GM18502 (cell line): ENCODE results near the gene LEP.

Experiments
- ATAC-seq: cut with Tn5 transposase; IDR thresholded peaks from one replicate; pipeline ENCODE4 v1.9.1; 2021; ENCODE audit warnings: mild to moderate bottlenecking; ENCODE audit not compliant: unreplicated experiment, poor library complexity

Gene LEP

DNA sequence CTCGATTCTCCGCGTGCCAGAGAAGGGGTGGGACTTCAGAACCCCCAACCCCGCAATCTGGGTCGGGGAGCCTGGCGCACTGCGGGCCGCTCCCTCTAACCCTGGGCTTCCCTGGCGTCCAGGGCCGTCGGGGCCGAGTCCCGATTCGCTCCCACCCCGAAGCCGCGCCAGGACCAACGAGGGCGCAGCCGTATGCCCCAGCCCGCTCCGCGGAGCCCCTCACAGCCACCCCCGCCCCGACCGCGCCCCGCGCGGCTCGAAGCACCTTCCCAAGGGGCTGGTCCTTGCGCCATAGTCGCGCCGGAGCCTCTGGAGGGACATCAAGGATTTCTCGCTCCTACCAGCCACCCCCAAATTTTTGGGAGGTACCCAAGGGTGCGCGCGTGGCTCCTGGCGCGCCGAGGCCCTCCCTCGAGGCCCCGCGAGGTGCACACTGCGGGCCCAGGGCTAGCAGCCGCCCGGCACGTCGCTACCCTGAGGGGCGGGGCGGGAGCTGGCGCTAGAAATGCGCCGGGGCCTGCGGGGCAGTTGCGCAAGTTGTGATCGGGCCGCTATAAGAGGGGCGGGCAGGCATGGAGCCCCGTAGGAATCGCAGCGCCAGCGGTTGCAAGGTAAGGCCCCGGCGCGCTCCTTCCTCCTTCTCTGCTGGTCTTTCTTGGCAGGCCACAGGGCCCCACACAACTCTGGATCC is at the start of gene LEP:
LEP (plus strand) TSS at position 583 of the 691 bp plus-strand sequence. CDS start 10,741 bp downstream, outside the sequence.
- ATAC-seq, result no peak

DNA sequence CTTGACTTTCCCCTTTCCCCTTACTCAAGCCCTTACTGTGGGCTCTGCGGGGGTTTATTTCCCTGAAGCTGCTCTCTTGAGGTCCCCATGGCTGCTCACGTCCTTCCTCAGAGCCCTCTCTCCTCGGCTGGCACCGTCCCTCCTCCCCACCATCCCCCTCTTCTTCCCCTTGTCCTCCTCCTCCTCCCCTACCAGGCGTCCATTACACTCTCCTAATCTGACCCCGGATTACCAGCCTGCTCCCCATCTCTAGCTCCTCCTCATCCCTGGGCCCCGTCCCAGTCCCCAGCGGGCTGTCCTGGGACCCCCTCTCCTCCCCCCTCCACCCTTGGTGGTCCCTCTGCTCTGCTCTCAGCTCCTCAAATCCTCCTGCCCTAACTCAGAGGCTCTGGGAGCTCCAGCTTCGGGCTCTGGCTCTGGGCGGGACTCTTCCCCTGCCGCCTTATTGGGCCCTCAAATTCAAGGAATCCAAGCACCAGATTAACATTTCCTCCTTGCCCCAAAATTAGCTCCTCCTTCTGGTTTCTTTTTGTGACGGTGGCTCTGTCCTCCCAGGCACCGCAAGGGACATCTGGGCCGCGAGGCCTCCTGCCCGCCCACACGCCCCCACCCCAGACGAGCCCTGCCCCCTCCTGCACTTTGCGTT is 48.5 kb upstream of the LEP start:
- ATAC-seq, result no peak

DNA sequence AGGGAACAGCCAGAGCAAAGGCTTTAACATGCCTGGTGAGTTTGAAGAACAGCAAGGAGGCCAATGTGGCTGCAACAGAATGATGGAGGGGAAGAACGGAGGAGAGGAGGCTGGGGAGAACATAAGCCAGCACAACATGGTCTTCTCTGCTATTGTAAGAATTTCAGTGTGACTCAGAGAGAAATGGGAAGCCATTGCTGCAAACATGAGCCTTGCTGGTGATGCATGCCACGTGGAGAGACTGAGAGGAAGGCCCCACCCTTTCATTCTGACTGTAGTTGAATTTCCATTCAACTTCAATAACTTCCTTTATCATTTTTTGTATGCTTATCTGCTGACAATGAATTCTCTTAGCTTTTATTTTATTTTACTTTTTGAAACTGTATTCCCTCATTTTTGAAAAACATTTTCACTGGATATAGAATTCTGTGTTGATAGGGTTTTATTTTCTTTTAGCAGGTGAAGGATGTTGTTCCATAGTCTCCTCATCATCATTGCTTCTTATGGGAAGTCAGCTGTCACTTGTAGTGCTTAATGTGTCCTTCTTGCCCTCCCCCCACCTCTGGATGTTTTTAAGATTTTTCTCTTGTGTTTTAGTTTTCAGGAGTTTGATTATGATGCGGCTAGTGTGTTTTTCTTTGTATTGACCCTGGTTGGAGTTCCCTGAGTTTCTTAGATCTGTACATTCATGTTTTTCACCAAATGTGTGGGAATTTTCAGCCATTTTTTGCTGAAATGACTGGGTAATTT is 46.4 kb upstream of the LEP start:
- ATAC-seq, result no peak

DNA sequence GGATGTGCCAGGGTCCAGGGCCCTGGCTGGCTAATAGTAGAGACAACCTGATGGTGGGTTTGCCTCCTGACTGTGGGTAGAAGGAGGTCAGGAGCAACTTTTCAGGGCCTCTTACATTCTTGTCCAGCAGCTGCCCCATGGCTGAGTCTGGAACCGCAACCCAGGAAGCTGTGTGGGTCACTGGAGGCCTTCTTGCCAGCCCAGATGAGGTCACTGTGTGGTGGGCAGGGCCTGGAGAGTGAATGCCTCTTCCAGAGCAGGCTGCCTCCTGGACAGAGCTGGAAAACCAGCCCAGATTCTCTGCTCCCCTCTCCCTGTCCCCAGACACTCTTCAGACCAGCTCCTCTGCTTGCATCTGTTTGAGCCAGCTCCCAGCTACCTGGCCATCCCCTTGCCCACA is 43.5 kb upstream of the LEP start:
- ATAC-seq, result no peak

DNA sequence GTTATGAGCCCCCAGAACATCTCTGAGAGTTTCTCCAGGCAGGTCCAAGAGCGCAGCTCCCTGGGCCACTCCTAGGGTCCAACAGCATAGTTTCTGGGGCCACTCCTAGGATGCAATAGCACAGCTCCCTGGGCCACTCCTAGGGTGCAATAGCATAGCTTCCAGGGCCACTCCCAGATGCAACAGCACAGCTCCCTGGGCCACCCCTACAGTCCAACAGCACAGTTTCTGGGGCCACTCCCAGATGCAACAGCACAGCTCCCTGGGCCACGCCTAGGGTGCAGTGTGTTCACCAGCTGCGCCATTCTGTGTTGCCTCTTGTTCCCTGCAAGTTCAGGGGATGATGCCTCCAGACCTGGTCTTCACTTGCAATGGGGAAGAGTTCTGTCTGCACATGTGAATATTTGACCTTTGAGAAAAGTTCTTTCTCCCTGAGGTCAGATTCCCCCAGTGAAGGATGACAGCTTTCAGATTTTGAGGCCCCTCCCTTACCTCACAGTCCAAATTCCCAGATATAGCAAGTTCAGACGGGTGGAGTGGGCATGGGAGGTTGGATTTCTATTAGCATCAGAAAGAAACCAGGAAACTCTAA is 43.0 kb upstream of the LEP start:
- ATAC-seq, result no peak

DNA sequence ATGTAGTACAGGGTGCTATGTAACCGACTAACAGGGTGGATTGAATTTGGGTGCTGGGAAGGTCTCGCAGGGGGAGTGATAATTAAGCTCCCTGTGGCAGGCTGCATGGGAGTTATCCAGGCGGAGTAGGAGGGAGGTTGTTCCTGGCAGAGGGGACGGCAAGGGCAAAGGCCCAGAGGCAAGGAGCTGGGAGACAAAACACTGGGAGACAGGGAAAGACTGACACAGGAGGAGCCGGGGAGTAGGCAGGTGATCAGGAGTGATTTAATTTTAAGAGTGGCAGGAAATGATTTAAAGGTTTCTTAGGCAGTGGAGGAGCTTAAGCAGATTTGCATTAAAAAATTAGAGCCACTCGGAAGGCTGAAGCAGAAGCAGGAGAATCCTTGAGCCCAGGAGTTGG is 40.7 kb upstream of the LEP start:
- ATAC-seq, result no peak

DNA sequence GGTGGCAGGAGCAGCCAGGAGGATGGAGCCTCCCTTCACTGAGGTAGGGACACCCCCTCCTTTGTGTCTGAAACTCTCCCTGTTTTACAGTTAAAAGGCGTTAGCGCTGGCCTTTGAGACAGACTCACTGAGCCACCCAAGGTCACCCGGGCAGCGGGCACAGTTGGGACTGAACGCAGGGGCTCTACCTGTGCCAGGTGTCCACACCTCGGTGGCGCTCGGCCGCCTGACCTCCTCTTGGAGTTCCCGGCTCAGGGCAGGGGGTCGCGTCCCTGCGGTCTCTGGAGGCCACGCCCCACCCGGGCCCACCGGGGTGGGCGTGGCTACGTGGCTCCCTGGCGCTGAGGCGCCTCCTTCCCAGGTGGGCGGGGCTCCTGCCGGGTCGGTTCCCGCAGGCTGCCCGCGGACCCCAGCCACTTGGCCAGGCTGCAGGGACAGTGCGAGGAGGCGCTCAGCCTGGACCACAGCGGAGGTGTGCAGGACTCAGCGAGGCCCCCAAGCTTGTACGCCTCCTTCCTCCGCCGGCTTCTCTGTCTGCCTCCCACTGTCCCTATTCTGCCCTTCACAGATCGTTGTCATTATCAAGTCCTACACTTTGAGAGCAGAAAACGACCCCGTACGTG is 39.9 kb upstream of the LEP start:
- no peak for ATAC-seq

DNA sequence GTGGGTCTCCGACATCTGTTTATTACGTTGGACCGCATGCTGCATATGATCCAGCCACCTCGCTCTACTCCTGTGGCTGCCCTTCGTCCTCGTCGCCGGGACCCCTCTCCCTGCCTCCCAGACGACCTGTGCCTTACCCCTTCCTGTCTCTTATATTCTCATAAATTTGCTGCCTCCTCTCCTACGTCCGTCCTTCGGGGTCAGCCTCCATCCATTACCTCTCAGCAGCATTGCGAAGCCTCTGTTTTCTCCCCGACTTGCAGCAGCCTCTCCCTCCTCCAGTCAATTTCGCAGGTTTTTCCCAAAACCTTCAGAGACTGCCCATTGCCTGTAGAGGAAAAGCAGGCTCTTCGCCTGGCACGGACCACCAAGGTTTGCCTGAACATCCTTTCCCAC is 39.4 kb upstream of the LEP start:
- ATAC-seq, result no peak

DNA sequence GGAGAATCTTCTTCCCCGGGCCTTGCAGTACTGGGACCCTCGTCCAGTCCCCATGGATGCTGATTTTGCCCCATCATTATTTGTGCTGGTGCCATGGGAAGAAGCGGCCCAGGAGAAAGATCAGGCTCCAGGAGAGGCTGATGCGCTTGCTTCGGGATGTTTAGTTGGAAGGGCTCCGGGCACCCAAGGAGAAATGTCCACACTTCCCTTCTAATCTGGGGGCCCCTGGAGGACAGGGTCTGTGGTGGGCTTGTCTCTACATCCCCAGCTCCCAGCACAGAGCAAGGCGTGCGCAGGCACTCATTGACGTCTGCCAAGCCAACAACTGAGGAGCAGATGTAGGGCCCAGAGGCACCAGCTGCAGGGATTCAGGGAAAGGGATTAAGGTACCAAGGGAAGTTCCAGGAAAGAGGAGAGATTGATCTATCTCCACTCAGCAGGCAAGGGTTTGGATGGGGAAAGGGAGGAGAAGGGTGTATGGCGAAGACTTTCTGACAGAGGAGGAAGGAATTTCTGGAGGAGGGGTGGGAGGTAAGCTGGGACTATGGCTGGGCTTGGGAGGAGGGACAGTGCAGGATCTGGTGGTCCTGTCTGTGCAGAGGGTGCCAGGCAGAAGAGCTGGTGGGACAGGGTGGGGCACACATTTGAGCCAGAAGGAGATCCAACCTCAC is 38.7 kb upstream of the LEP start:
- ATAC-seq, result no peak

DNA sequence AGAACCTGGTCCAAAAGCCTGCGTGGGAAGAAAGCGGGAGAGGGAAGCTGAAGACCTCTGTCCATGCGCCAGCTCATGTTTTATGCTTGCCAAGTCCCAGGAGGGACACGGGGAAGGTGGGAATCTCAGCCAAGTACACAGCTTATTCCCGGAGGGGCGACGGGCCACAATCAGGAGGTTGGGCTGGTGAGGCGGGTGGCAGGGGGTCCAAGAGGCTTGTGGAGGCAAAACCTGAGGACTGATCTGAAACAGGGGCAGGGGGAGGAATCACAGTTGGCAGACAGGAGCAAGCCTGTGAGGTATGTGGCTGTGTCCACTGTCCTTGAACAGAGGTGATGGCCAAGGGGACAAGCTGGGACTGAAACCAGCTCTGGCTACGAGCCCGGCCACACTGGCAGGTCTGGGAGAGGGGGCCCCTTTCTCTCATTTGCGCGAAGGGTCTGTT is 38.0 kb upstream of the LEP start:
- ATAC-seq, result no peak

DNA sequence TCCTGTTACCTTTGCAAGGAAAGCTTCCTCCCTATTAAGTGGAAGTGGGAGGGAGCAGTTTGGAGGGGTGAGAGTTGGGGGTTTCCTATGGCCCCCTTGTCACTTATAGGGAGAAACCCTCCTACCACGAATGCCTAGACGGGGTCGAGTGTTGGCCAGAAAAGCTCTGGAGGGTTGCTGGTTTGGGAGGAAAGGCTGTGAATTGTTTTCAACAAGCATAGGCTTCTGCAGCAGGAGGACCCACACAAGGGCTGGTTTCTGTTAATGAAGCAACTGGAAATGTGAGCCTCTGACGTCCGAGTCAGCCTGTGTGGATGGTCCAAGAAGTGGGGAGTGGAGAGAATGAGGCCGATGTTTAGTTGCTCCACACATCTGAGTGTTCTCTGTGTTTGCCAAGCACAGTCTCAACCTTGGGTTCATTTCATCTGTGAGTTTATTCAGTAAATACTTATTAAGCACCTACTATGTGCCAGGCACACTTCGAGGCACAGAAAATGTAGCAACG is 37.3 kb upstream of the LEP start:
- ATAC-seq, result no peak

DNA sequence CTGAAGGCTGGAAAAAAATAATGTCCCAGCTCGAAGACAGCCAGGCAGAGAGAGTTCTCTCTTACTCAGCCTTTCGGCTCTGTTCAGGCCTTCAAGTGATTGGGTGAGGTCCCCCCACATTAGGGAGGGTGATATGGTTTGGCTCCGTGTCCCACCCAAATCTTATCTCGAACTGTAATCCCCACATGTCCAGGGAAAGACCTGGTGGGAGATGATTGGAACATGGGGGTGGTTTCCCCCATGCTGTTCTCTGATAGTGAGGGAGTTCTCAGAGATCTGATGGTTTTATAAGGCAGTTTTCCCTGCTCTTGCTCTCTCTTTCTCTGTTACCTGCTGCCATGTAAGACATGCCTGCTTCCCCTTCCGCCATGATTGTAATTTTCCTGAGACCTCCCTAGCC is 36.6 kb upstream of the LEP start:
- no peak for ATAC-seq

DNA sequence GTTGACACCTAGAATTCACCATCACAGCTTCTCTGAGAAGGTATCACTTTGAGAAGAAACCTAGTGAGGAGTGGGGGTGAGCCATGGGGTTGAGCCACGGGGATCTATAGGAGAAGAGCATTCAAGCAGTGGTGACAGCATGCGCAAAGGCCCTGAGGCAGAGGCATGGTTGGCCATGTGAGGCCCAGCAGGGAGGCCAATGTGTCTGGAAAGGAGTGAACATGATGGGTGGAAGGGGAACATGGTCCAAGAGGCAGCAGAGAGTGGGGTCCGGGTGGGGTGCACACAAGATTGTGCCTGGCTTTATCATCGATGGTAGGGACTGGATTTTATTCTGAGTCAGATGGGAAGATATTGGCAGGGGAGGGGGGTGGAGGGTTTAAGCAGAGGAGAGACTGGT is 36.0 kb upstream of the LEP start:
- ATAC-seq, result no peak

DNA sequence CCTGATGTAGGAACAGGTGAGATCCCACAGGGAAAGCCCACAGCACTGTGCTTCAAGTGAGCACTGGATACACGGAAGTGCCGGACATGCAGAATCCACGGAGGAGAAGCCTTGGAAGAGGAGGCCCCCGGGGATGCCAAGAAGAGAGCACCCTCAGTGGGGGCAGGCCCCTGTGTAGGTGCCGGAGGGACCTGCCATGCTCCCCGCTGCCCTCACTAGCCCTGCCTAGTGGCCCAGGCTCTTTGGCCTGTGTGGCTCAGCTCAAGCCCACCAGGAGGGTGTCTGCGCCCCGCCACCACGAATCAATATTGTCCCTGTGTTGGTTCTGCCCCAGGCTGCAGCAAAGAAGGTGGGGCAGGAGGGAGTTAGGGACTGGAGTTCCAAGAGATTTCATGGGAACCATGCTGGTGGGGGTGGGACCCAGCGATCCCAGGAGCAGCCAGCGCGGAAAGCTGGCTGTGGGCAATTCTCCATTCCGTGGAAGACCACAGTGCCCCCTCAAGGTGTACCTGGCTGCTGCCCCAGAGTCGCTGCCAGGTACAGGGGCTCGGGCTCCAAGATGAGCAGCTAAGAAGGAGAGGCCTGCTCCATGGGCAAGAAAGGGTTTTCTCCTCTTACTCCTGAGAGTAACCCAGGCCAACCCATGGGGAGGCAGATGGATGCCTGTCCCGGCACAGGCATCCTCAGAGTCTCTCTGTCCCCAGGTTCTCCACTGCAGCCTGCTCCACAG is 34.9 kb upstream of the LEP start:
- no peak for ATAC-seq

DNA sequence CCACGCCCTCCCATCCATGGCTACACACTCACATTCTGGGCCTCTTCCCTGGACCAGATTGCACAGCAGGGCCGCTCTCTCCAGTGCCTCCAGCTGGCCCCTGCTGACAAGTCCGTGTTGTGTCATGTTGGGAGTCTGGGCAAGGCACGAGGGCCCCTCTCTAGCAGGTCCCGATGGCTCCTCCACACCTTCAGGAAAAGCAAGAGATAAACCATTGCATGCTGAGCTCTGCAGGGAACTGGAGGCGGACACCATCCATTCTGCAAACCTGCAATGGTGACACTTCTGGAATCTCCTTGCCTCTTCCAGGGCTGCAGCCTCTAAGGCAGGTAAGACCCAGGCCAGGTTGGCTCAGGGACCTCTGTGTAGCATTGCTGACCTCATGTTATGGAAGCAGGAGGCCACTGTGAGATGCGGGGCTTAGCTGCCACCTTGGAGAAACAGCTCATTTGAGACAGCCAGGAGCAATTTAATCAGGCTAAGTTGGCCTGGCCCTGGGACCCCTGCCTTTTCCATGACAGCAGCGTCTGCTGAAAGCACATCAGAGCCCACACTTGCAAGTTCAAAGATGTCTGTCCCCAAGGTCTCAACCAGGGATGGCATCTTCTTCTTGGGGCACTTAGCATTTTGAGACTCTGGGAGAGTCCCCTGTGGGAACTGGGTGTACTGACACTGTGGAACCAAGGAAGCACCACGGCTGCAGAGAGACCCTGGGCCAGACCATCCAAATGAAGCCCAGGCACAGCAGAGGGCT is 34.2 kb upstream of the LEP start:
- no peak for ATAC-seq

DNA sequence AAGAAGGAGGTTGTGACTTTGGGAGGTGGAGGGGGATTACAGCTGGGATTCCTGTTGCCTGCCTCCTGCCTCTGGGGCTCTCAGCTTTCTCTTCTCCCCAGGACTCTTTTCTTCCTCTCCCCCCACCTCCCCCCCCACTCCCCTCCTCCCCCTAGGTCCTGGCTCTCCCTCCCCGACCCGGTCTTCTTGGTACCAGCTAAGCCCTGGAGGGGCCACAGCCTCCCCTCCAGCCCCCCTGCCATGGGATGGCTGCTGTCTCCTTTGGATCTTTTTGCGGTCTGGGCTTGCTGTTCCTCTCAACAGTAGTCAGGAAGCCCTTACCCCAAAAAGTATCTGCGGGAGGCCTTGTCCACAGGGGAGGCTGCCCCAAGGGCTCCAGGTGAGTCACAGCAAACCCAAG is 33.5 kb upstream of the LEP start:
- no peak for ATAC-seq

DNA sequence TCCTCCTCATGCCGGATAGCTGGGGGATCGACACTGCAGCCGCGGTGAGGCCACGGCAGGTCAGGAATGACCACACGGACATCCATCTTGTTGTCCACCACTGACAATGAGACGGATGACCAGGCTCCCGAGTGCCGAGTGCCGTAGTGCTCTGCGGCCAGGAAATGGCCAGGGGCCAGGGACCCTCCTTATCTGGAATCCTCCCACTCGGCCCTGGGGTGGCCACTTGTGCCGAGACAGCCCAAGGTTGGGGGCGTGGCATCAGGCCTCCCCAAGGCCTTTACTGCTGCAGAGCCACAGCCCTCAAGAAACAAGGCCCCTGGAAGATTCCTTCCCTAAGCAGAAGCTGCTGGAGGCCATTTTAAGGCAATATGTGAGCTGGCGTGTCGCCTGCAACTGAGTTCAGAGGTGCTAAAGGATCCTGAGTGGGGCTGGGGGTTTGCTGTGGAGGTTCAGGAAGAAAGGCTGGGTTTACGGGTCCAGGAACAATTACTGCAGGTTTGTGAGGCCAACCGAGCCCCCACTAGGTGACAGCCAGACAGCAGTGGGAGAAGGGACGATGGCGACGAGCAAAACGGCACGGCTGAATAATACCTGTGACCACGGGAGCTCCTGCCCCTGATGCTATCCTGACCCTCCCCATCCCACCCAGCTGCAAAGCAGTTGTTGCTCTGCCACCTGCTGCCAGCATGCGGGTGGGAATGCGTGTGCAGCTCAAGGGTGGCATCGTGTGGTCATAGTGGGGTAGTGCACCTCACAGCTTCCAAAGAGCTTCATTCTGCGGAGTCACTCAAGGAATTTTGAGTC is 31.6 kb upstream of the LEP start:
- ATAC-seq, result peak; percentile 72

DNA sequence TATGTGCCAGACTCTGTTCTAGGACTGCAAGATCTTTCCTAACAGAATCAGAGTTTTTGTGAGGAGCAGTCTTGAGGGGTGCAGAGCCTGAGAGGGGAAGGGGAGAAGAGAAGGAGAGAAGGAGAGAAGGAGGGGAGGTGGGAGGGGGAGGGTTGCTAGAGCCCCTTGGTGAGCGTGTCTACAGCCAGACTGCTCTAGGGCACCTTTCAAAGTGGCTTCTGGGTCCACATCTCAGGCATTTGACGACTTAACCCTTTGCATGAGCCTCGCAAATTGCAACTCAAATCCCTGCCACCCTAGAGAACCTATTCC is 31.1 kb upstream of the LEP start:
- no peak for ATAC-seq
